ENCODE measurements around the gene CNDP1.
"Not testable (repeated sequence)": the region's sequence is repeated elsewhere in the genome, so short reads cannot be mapped to it uniquely, and the experiment has no call there.

Gene CNDP1

DNA sequence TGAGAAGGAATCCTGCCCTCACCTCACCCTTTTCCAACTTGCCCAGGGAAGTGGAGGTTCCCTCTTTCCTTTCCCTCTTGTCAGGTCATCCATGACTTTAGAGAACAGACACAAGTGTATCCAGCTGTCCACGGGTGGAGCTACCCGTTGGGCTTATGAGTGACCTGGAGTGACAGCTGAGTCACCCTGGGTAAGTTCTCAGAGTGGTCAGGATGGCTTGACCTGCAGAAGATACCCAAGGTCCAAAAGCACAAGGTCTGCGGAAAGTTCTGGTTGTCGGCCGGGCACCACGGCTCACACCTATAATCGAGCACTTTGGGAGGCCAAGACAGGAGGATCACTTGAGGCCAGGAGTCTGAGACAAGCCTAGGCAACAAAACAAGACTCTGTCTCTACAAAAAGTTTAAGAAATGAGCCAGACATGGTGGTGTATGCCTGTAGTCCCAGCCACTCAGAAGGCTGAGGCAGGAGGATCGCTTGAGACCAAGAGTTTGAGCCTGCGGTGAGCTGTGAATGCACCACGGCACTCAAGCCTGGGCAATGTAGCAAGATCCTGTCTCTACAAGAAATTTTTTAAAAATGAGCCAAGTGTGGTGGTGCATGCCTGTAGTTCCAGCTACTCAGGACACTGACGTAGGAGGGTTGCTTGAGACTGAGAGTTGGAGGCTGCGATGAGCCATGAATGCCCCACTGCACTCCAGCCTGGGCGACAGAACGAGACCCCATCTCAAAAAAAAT is 14.0 kb upstream of the CNDP1 start:
- in situ Hi-C loops (cut with HindIII; ENCODE audit: low sequenced_read_pairs), result no loop called here

DNA sequence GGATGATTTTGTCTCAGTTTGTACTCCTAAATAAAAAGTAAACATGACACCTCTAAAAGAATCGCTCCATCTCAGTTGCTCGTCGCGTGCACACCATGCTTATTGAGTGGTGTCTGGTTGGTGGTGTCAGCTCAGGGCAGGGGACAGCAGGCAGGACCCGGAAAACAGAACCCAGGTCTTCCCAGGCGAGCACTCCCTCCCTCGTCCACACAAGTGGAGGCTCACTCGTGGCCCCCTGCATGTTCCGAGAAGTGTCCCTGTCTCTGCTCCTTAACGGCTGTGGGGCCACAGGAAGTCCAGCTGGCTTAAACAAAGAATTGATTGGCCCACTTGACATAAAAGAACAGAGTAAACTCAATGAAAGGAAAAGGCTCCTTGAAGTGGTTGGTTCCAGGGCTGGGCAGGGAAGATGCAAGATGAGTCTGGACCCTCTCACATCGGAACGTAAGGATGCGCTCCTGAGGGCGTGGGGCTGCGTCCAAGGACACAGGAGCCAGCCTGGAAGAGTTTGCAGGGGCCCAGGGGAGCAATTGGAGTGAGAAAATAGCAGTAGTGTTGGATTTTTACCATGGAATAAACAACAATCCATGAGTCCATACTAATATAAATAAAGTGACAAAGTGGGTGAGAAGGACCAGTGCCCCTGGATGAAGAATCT is 13.1 kb upstream of the CNDP1 start:
- in situ Hi-C loops (cut with HindIII; ENCODE audit: low sequenced_read_pairs), result no loop called here

DNA sequence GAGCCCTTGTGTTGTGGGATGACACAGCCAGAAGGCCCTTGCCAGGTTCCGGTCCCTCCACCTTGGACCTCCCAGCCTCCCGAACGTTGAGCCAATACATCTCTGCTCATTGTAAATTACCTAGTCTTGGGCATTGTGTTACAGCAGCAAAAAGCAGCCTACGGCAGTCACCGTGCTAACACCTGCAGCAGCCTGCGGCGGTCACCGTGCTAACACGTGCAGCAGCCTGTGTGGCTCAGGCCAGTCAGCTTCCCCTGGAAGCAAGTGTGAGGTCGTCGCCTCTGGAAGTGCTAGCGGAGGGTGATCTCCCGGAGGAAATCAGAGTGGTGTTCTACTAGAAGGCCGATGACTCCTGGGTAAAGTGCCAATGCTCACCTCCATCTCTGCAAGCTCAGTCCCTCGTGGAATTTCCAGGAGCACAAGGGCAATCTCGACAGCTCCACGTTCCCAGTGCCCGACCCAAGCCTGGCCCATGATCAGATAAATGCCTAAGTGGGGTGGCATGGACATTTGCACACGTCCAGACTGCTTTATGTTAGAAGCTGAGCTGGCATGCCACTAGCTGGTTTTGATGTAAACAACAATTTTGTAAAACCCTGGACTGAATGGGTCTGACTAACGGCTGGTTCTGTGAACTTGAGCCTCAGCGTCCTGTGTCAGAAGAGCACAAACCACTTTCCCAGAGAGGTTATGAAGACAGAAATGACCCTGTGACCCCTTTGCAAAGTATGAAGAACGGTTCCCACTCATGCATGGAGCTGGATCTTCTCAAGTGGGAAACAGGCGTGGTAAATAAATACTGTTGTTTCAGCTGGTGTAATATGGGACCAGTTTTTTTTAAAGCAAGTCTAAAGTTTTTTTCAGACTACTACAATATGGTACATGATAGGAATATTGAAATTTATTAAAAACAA is 11.4 kb upstream of the CNDP1 start:
- in situ Hi-C loops (cut with HindIII; ENCODE audit: low sequenced_read_pairs), result no loop called here

DNA sequence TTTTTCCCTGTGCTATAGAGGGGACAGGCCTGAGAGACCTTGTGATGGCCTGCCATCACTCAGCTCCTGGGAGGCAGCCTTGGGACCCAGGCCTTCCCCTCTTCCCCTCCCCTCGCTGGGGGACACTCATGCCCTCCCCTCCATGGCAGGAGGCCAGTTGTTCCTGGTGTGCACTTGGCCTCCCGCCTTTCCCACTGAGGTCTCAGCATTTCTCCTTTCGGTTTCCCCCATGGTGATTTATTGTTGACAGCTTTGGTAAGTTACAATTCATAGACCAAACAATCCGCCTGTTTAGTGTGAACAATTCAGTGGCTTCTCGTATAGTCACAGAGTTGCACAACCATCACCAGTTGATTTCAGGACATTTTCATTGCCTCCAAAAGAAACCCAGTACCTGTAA is 10.2 kb upstream of the CNDP1 start:
- in situ Hi-C loops (cut with HindIII; ENCODE audit: low sequenced_read_pairs), result no loop called here

DNA sequence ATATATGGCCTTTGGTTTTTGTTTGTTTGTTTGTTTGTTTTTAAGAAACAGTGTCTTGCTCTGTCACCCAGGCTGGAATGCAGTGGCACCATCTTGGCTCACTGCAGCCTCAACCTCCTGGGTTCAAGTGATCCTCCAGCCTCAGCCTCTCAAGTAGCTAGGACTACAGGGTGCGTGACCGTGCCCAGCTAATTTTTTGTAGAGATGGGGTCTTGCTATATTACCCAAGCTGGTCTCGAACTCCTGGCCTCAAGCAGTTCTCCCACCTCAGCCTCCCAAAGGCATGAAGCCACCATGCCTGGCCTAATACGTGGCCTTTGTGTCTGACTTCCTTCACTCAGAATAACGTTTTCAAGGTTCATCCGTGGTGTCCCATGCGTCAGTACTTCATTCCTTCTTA is 9.4 kb upstream of the CNDP1 start:
- in situ Hi-C loops (cut with HindIII; ENCODE audit: low sequenced_read_pairs), result not testable (repeated sequence)

DNA sequence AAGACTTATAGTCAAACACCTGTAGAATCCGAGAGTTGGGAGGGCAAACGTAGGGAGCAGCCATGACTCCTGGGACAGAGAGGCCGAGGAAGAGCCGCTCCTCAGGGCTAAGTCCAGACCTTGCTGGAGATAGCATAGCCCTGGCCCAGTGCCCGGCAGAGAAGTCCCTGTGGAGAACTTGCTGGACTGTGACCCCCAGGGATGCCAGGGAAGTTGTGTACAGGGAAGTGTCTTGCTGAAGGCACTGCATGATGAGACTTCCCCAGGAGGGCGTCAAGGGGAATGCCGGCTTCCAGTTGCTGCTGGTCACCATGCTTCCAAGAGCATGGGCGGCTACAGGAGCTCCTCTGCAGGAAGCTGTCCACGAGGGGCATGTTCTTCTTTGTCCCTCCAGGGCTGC is 8.6 kb upstream of the CNDP1 start:
- in situ Hi-C loops (cut with HindIII; ENCODE audit: low sequenced_read_pairs), result no loop called here

DNA sequence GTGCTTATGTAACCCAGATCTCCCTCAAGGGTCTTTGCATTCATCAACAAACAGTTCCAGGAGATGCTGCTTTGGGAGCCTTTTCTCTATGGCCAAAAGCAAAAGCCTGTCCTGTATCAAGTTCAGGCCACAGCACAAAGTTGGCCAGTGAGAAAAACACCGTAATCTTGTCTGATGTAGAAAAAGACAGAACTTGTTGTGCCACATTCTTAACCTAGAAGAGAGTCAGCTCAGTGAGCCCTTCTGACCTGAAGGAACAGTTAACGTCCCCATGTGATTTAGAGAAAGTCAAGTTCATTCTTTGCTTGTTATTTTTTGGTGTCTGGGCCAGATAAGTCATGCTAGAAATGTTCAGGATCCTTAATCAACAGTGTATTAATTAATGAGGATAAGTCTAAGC is 7.8 kb upstream of the CNDP1 start:
- in situ Hi-C loops (cut with HindIII; ENCODE audit: low sequenced_read_pairs), result no loop called here

DNA sequence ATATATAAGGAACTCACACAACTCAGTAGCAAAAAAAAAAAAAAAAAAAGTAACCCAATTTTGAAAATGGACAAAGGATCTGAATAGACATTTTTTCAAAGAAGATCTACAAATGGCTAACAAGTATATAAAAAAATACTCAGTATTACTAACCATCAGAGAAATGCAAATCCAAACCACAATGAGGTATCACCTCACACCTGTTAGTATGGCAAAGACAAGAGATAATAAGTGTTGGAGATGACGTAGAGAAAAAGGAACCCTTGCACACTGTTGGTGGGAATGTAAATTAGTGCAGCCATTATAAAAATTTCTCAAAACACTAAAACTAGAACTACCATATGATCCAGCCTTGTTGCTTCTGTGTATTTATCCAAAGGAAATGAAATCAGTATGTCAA is 5.8 kb upstream of the CNDP1 start:
- in situ Hi-C loops (cut with HindIII; ENCODE audit: low sequenced_read_pairs), result no loop called here

DNA sequence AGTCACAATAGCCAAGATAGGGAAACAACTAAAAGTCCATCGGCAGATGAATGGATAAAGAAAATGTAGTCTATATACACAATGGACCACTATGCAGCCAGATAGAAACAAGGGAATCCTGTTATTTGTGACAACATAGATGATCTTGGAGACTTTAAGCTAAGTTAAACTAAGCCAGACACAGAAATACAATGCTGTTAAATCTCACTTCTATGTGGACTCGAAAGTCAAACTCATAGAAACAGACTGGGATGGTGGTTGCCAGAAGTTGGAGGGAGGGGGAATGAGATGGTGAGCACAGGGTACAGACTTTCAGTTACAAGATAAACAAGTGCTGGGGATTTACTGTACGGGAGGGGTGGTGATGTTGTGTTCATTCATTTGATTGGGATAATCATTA is 5.4 kb upstream of the CNDP1 start:
- in situ Hi-C loops (cut with HindIII; ENCODE audit: low sequenced_read_pairs), result no loop called here

DNA sequence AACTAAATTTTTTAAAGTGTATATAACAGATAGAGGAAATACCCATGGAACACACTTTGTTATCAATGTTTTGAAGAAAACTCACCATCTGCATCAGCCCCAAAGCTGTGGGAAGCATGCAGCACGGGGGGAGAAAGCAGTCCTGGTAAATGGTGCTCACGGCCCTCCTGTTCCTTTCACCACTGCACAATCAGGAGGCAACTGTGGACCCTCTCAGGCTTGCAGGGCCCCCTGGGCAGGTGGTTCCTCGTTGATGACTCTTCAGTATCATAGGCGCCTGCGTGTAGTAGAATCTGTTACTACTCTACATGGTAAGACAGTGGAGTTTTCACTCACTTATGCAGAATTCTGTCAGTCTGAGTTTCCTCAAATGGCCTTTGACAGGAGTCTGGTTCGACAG is 4.9 kb upstream of the CNDP1 start:
- in situ Hi-C loops (cut with HindIII; ENCODE audit: low sequenced_read_pairs), result no loop called here

DNA sequence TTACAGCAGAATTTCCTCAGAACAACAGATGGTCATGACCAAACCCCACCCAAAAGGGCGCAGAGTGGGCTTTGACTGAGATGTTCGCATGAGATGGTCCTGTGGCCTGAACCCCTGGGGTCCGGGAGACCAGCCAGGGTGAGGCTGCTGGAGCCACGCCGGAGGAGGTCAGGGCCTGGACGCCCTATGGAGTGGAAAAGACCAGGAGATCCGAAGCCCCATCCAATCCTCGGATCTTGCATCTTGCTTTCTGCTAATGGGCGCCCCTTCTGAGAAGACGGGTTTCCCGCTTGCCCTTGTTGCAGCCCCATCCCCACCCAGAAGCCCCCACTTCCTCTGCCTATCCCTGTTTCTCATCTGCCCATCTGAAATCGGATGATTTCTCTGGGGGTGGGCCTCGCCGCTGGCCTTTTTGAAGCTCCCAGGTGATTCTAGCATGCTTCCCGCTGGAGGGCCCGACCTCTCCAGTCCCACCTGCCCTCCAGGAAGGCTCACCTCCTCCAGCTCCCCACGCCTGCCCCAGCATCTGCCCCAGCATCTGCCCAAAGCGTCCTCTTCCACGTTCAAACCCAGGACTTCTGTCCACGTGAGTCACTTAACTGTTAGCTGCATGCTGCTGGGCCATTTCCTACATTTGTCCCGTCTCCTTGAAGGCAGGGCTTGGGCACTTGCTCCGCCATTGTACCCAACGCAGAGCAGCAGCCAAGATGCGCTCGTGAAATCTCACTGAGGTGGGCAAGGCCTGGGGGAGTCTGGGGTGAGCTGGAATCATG is 4.3 kb upstream of the CNDP1 start:
- in situ Hi-C loops (cut with HindIII; ENCODE audit: low sequenced_read_pairs), result no loop called here

DNA sequence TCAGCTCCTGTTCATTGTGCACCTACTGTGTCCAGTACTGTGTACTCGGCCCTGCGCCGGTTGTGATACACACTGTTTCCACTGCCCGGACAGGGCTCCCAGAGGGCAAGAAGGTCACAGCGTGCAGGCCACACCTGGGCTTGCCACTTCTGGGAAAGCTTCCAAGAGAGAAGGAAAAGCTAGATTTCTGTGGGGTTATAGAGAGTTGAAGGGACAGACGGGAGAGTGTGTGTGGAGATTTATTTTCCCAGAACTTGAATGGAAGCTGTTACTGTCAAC is 3.8 kb upstream of the CNDP1 start:
- in situ Hi-C loops (cut with HindIII; ENCODE audit: low sequenced_read_pairs), result no loop called here

DNA sequence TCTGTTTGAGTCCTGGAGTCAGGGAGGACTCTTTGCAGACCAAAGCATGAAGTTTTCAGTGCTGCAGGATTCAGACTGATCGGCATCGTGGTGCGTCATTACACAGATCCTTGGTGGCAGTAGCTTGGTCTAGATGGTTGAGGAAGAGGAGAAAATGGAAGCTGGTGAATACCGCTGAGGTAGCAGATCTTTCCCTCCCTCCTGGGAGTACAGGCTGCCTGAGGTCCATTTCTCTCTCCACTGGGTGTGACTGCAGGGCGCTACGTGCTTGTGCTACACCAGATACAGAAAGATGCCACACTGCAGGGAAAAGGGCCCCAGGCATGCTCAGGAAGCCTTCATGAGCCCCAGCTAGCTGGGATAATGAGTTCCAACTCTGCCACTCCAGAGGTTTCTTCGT is 3.3 kb upstream of the CNDP1 start:
- in situ Hi-C loops (cut with HindIII; ENCODE audit: low sequenced_read_pairs), result no loop called here

DNA sequence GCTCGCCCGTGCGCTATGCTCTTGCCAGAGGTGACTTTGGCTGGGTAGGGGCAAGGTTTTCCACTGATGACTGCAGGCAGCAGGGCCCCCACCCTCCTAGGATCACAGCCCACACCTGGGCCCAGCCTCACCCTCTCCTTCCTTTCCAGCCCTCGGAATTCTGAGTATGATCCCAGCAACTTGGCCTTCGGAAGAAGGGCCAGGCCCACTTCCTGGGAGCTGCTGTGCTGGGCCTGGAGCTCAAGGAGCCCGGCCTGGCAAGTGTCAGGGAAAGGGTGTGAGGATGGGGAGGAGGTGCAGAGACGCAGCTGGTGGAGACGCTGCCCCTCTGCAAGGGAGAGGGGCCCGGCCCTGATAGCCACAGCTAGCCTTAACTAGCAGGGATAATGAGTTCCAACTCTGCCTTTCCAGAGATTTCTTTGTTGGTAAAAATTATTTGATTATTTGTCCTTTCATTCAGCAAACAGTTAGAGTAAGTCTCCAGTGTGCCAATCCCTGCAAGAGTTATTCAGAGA is 1.7 kb upstream of the CNDP1 start:
- in situ Hi-C loops (cut with HindIII; ENCODE audit: low sequenced_read_pairs), result no loop called here

DNA sequence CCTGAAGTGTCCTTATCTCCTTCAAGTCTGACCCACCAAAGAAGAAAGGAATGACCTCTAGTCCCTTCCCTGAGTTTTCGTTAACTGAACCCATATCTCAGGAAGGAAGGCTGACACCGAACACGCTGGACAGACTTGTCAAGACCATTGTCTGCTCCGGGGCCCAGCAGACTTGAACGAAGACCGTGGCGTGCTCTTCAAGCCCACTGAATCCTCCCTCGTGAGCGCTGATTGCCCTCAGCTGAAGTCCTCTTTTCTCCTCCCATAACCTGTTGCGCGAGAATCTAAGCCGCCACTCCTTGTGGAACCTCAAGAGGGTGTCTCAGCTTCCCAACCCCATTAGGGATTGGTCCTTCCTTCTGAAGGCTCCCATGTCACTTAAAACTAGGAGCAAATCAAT is 634 bp upstream of the CNDP1 start:
- in situ Hi-C loops (cut with HindIII; ENCODE audit: low sequenced_read_pairs), result no loop called here

DNA sequence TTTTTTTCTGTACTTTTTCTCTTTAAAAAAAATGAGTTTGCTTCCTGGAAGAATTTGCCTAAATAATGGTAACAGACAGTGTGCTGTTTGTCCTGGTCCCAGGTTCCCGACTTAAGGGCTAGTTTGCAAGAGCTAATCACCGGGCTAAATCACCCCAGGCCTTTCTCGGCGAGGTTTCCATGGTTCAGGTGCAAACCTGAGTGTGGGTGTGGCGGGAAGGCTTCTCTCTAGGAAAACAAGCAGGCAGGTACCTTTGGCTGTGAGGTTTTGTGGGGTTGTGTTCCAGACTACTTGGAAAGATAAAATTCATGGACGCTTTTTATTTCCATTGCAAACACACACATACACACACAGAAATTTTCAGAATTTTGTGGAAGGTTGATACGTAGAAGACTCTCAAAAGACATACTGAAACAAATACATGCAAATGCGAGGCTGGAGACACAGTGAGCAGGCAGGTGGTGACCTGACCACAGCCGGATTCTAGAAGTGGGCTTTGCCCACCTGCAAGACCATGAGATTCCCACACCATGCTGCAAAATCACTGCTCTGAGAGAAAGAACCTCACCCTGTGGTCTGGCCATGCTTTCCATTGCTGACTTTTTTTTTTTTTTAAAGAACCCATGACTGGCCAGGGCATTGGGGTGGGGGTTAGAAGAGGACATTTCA is 815 bp downstream of the CNDP1 start:
- in situ Hi-C loops (cut with HindIII; ENCODE audit: low sequenced_read_pairs), result no loop called here

DNA sequence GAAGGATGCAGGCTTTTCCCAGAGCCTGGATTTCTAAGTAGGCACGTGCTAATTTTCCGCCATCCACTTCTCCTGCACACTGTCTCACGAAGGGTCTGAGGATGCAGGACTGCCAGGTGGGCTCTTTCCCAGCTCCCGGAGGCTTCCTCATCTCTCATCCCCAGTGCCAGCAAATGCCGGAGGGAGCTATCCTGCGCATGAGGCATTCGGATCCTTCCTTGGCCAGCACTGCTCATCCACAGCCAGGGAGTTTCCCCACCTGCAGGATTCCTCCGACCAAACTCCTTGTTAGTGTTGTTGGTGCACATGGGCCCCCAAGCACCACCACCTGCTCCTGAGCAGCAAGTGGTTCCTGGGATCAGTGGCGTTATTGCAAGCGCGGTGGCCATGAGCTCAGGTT is 5.0 kb downstream of the CNDP1 start:
- in situ Hi-C loops (cut with HindIII; ENCODE audit: low sequenced_read_pairs), result no loop called here

DNA sequence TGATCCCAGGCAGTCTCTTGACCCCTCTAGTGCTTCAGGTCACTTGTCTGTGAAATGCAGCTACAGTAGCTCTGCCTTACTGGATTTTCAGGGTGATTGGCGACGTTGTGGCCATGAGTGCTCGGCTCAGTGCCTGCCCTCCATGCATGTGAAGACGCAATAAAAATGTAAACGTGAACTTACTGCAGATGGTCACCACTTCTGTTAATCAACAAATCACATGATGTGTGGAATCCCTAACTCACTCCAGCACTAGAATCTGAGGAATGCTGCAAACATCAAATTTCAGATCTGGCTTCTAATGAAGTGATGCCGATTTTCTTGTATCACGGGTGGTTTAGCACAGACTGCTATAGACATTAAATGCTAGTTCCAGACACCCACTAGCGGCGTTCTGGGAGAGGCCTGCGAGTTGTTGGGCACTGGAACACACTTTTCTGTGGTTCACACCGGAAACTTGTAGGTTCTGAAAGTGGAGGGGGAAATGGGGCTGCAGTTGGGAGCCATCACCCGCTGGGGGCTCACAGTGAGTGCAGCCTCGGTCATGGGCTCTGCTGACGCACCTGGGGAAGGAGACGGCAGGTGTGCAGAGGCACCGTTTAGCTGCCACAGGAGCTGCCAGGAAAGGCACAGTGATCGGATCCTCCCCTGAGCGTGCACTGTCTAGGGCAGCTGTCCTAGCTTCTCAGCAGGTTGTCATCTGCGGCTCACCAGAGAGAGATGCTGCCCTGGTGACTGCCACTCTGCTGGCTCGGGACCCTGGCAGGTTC is 6.5 kb downstream of the CNDP1 start:
- in situ Hi-C loops (cut with HindIII; ENCODE audit: low sequenced_read_pairs), result no loop called here

DNA sequence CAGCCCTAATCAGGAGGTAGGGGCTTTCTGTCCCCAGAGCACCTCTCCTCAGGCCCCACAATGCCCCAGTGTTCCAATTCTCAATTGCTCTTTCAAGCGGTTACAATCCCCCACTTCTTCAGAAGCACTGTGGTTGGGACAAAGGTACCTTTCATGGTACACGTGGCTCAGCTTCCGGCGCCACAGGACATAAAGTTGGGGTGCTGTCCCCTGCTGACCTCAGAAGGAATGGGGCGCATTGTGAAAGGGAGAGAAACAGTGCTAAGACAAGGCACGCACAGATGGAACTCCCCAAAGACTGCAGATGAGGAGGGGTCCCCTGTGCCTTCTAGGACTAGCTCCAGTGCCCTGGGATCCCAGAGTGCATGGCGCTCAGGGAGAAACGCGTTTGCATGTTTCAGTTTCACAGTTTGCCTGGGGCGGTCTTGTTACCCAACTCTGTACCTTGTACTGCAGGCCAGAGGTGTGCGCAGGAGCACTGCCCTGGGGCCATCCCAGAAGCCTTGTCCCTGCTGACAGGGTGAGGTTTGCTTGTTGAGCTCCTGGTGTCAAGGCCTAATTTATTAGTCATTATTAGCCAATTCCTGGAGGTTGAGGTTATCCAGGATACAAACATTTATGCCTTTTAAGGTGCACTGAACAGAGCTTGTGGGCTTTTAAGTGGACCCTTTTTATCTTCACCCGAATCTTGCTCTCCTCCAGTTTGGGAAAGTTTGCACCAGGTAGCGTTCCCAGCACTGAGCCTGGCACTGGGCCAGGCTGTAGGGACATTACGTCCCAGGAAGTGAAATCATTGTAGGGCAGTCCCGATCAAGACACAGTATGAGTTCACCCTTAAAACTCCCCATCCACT is 7.6 kb downstream of the CNDP1 start:
- in situ Hi-C loops (cut with HindIII; ENCODE audit: low sequenced_read_pairs), result no loop called here

All from endothelial cell of hepatic sinusoid (primary cell).